Endothelial cell of umbilical vein (primary cell): Measurements from ENCODE around the gene JUND. TPM values are rescaled to one million over a fixed set of nuclear protein-coding genes. Genes with fewer than 3 reads are reported as not detected.

Experiments
- BruUV-seq: library from RNA; stranded (reverse); fragments of 400-500 nt; replicated peaks from 2 replicates; lab custom pipeline; 2021; lab: Mats Ljungman, UMichigan
- CTCF ChIA-PET: fragments of 300-600, 350-600 bp; sonication (Branson Sonifier 250); formaldehyde crosslinking; loops from one replicate; lab custom pipeline; 2021; ENCODE audit warnings: antibody characterized with exemption, inconsistent platforms; lab: Charles Lee
- POLR2A ChIA-PET: fragments of 300-600, 350-600 bp; sonication (Branson Sonifier 250); formaldehyde crosslinking; loops from one replicate; lab custom pipeline; 2021; ENCODE audit warnings: antibody characterized with exemption, inconsistent platforms; lab: Charles Lee
- DNase-seq: peaks from one replicate; pipeline ENCODE4 v3.0.0-alpha.2; 2011; ENCODE audit warnings: low read depth, low spot score
- FAIRE-seq: peaks from 2 replicates; lab custom pipeline; 2011; peaks lifted over from hg19 to GRCh38; lab: Jason Lieb, UNC
- H2AFZ ChIP-seq: 2 replicates; pipeline ENCODE4 v1.6.0; 2012; ENCODE audit warnings: low read depth, low read length, control low read depth, inconsistent platforms
- H3K27ac ChIP-seq: 2 replicates; pipeline ENCODE4 v1.5.1; 2011; ENCODE audit warnings: low read depth, mild to moderate bottlenecking, control low read depth, low read length, moderate library complexity; ENCODE audit not compliant: insufficient read depth
- H3K27me3 ChIP-seq, 2 experiments: 2 replicates each; pipeline versions ENCODE4 v1.6.0 to v1.6.1; 2011; ENCODE audit warnings: low read length in 2 of 2, mixed read lengths in 1 of 2; ENCODE audit not compliant: control insufficient read depth in 2 of 2, insufficient read depth in 2 of 2
- H3K36me3 ChIP-seq, 2 experiments: 2 replicates in 1 of 2; 3 replicates in 1 of 2; pipeline ENCODE4 v1.5.1; 2011; ENCODE audit warnings: low read length in 2 of 2, mild to moderate bottlenecking in 1 of 2, moderate library complexity in 1 of 2; ENCODE audit not compliant: control insufficient read depth in 2 of 2, insufficient read depth in 2 of 2; ENCODE audit errors: extremely low read depth in 1 of 2
- H3K4me1 ChIP-seq: 3 replicates; pipeline ENCODE4 v1.5.1; 2011; ENCODE audit warnings: mild to moderate bottlenecking, low read length; ENCODE audit not compliant: control insufficient read depth, insufficient read depth; ENCODE audit errors: extremely low read depth
- H3K4me2 ChIP-seq: 2 replicates; pipeline ENCODE4 v1.6.1; 2011; ENCODE audit warnings: low read length, control low read depth, mixed read lengths; ENCODE audit not compliant: insufficient read depth
- H3K4me3 ChIP-seq, 3 experiments: fragments of 200-600 bp in 1 of 3; sonication (generic), shearing (Covaris generic) in 1 of 3; replicated peaks in 1 of 3; 2 replicates each; pipeline ENCODE4 v1.5.1; 2011 to 2016; ENCODE audit warnings: control low read depth in 3 of 3, low read length in 3 of 3, mild to moderate bottlenecking in 2 of 3, inconsistent platforms in 1 of 3, low read depth in 1 of 3, moderate library complexity in 1 of 3; ENCODE audit not compliant: insufficient read depth in 1 of 3
- H3K79me2 ChIP-seq: 2 replicates; pipeline ENCODE4 v1.6.0; 2012; ENCODE audit warnings: low read length, inconsistent platforms; ENCODE audit not compliant: control insufficient read depth, insufficient read depth
- H3K9ac ChIP-seq: replicated peaks from 2 replicates; pipeline ENCODE3; 2011; ENCODE audit warnings: low read length, control low read depth; ENCODE audit not compliant: insufficient read depth; ENCODE audit errors: extremely low read depth
- H3K9me1 ChIP-seq: replicated peaks from 3 replicates; pipeline ENCODE4 v1.6.0; 2011; ENCODE audit warnings: mild to moderate bottlenecking, low read length; ENCODE audit not compliant: control insufficient read depth, insufficient read depth; ENCODE audit errors: extremely low read depth
- H3K9me3 ChIP-seq: replicated peaks from 2 replicates; pipeline ENCODE4 v1.5.1; 2012; ENCODE audit warnings: low read length, inconsistent platforms; ENCODE audit not compliant: control insufficient read depth, insufficient read depth
- H4K20me1 ChIP-seq: replicated peaks from 2 replicates; pipeline ENCODE3; 2011; ENCODE audit warnings: mild to moderate bottlenecking, low read length; ENCODE audit not compliant: control insufficient read depth, insufficient read depth; ENCODE audit errors: extremely low read depth
- JUN ChIP-seq: IDR thresholded peaks from 2 replicates; pipeline ENCODE4 v1.6.1; 2011; ENCODE audit warnings: borderline replicate concordance, low read depth; ENCODE audit not compliant: insufficient read length, insufficient read depth
- MAX ChIP-seq: IDR thresholded peaks from 2 replicates; pipeline ENCODE4 v1.6.1; 2011; ENCODE audit not compliant: insufficient read depth, insufficient read length
- POLR2A ChIP-seq: IDR thresholded peaks from 2 replicates; pipeline ENCODE4 v1.6.1; 2012; ENCODE audit warnings: low read depth, mild to moderate bottlenecking, control low read depth, low read length
- dilution Hi-C: fragments of 300-500 bp; cut with MboI; formaldehyde crosslinking; loops from one replicate; pipeline ENCODE4 v1.15.0; 2019; ENCODE audit warnings: low sequenced_read_pairs; ENCODE audit not compliant: extremely low pct_ligation_motif_present
- intact Hi-C: fragments of 100-400 bp; cut with micrococcal nuclease; formaldehyde crosslinking; loops from one replicate; pipeline ENCODE4 v1.10.0; 2022
- microRNA-seq: library from miRNA; unstranded; fragments of <30 nt; microRNA quantifications from one replicate; pipeline ENCODE4 v1.2.0, GENCODE V29; 2021; ENCODE audit warnings: borderline number of aligned reads, borderline replicate concordance
- polyA plus RNA-seq, 4 experiments: library from polyadenylated mRNA; depleted of rRNA in 3 of 4; stranded (reverse) in 3 of 4; unstranded in 1 of 4; fragments of >200 nt; gene quantifications; 2 replicates each; pipeline versions ENCODE4 v1.2.1 to v1.2.3, GENCODE V29; 2011 to 2012; ENCODE audit warnings: missing spikeins in 1 of 4
- small RNA-seq: library from RNA; depleted of rRNA; stranded (forward); fragments of <200 nt; gene quantifications from one replicate; pipeline ENCODE3, GENCODE V24; 2012; ENCODE audit warnings: low replicate concordance, low read depth; ENCODE audit not compliant: insufficient read depth, insufficient read length
- total RNA-seq: library from RNA; stranded (reverse); gene quantifications from 2 replicates; pipeline ENCODE4 v1.2.3, GENCODE V29; 2021

The JUND gene
- total and polyA plus RNA-seq, 2 donors (not counting 3 experiments of a cell fraction or from before 2014, with no cell fraction given) = 91.4 to 130 TPM

- TF ChIP-seq MAX (no peak), JUN (no peak), POLR2A (no peak)
- Histone ChIP-seq H2AFZ (no peak overlapping the region), H4K20me1 (no peaks in the 10 kb centered on the region), H3K4me2 (no peak overlapping the region), H3K4me1 (peaks cover 6% of the 10 kb centered on the region), H3K36me3 (no peaks in the 10 kb centered on the region), H3K9me1 (no peaks in the 10 kb centered on the region), H3K9me3 (no peaks in the 10 kb centered on the region), H3K9ac (no peak overlapping the region), H3K27ac (no peak overlapping the region), H3K79me2 (no peaks in the 10 kb centered on the region), H3K27me3 (peaks cover 5 to 9% of the 10 kb centered on the region in 2 experiments), H3K4me3 (no peak overlapping the region)
- ChIA-PET CTCF (interaction anchor here (2.0 kb wide), 1 partner anchor 23 kb away, joined by 7 read pairs; no protein-coding TSS in a partner anchor), POLR2A (no interaction called here)
- no TSS peak for BruUV-seq
- intact Hi-C loops = no loop called here
- no peak for FAIRE-seq
- no peak for DNase-seq
- dilution Hi-C loops = no loop called here
These were observed 51.5 kb downstream of the JUND start for GRCh38 chr19:18229915-18230314.

Small RNAs within 50 kb of the gene (microRNA-seq; reads per million reads assigned to microRNA genes)
- gene MIR3188 = not detected

Small RNAs within 50 kb of the gene (small RNA-seq; reads per million reads assigned to genes)
- not detected for gene MIR3188
- gene RPL39P38 = not detected

Other genes with a start within 250 kb of the JUND start
- gene IL12RB1, start 194.7 kb downstream of the JUND start, total RNA-seq = not detected in 2 replicates
- gene IL12RB1, start 194.7 kb downstream of the JUND start, polyA plus RNA-seq = not detected in 2 replicates
- gene MAST3, start 183.8 kb downstream of the JUND start, total RNA-seq = 2.7 and 4.2 TPM in 2 replicates
- gene MAST3, start 183.8 kb downstream of the JUND start, polyA plus RNA-seq = 1.5 TPM in 2 replicates
- gene PIK3R2, start 128.5 kb downstream of the JUND start, total RNA-seq = 14.4 and 15.2 TPM in 2 replicates
- 7.5 and 8.1 TPM in 2 replicates for gene PIK3R2, start 128.5 kb downstream of the JUND start, polyA plus RNA-seq
- 0.74 and 1.1 TPM in 2 replicates for gene IFI30, start 107.8 kb downstream of the JUND start, total RNA-seq
- 1.6 and 2.1 TPM in 2 replicates for gene IFI30, start 107.8 kb downstream of the JUND start, polyA plus RNA-seq
- gene MPV17L2, start 88.4 kb downstream of the JUND start, total RNA-seq = 13.8 and 16.1 TPM in 2 replicates
- gene MPV17L2, start 88.4 kb downstream of the JUND start, polyA plus RNA-seq = 27.6 and 38.4 TPM in 2 replicates
- gene RAB3A, start 77.6 kb downstream of the JUND start, total RNA-seq = 0.88 and 1.9 TPM in 2 replicates
- gene RAB3A, start 77.6 kb downstream of the JUND start, polyA plus RNA-seq = 0.86 and 0.90 TPM in 2 replicates
- gene PDE4C, start 55.2 kb downstream of the JUND start, total RNA-seq = 0.76 and 0.97 TPM in 2 replicates
- 0.13 and 0.29 TPM in 2 replicates for gene PDE4C, start 55.2 kb downstream of the JUND start, polyA plus RNA-seq
- gene IQCN, start 7.2 kb downstream of the JUND start, total RNA-seq = 2.2 and 3.0 TPM in 2 replicates
- 1.5 and 2.1 TPM in 2 replicates for gene IQCN, start 7.2 kb downstream of the JUND start, polyA plus RNA-seq
- 103 and 118 TPM in 2 replicates for gene LSM4, start 41.5 kb upstream of the JUND start, total RNA-seq
- gene LSM4, start 41.5 kb upstream of the JUND start, polyA plus RNA-seq = 105 and 119 TPM in 2 replicates
- 27.2 and 30.5 TPM in 2 replicates for gene PGPEP1, start 59.0 kb upstream of the JUND start, total RNA-seq
- gene PGPEP1, start 59.0 kb upstream of the JUND start, polyA plus RNA-seq = 9.9 and 13.2 TPM in 2 replicates
- gene GDF15, start 104.5 kb upstream of the JUND start, total RNA-seq = 140 and 165 TPM in 2 replicates
- gene GDF15, start 104.5 kb upstream of the JUND start, polyA plus RNA-seq = 206 and 343 TPM in 2 replicates
- not detected in 2 replicates for gene LRRC25, start 116.0 kb upstream of the JUND start, total RNA-seq
- gene LRRC25, start 116.0 kb upstream of the JUND start, polyA plus RNA-seq = not detected in 2 replicates
- gene SSBP4, start 137.8 kb upstream of the JUND start, total RNA-seq = 140 and 151 TPM in 2 replicates
- gene SSBP4, start 137.8 kb upstream of the JUND start, polyA plus RNA-seq = 89.6 and 116 TPM in 2 replicates
- 70.2 and 74.1 TPM in 2 replicates for gene ISYNA1, start 156.5 kb upstream of the JUND start, total RNA-seq
- 69.0 and 85.0 TPM in 2 replicates for gene ISYNA1, start 156.5 kb upstream of the JUND start, polyA plus RNA-seq
- gene ELL, start 240.4 kb upstream of the JUND start, total RNA-seq = 15.5 and 18.2 TPM in 2 replicates
- 9.9 and 13.4 TPM in 2 replicates for gene ELL, start 240.4 kb upstream of the JUND start, polyA plus RNA-seq